ENCODE measurements around the gene BPIFB6. TPM values are rescaled to one million over a fixed set of nuclear protein-coding genes. Genes with fewer than 3 reads are reported as not detected.

Gene BPIFB6
- total RNA-seq, 1 experiment from 2014 or later, result not detected

GRCh38 chr20:33014336-33015113, 16.9 kb upstream of the BPIFB6 start:
- ChIA-PET CTCF (no interaction called here), POLR2A (ENCODE audit: unreplicated experiment) (no interaction called here)
- intact Hi-C loops (cut with micrococcal nuclease; ENCODE audit: unreplicated experiment), result no loop called here

GRCh38 chr20:33015114-33015484, 16.3 kb upstream of the BPIFB6 start:
- Histone ChIP-seq H4K20me1 (ENCODE audit: insufficient read depth) (no peaks in the 10 kb centered on the region), H3K79me2 (ENCODE audit: low read depth) (no peaks in the 10 kb centered on the region), H3K27me3 (ENCODE audit: insufficient read depth, low read depth) (peaks cover 96% of the 10 kb centered on the region), H3K4me1 (replicated peaks; ENCODE audit: insufficient read depth) (no peaks in the 10 kb centered on the region), H3K36me3 (ENCODE audit: low read depth) (no peaks in the 10 kb centered on the region), H3K4me3 (no peak overlapping the region), H3K27ac (no peak overlapping the region), H3K4me2 (no peak overlapping the region), H2AFZ (no peak overlapping the region), H3F3A (ENCODE audit: insufficient read depth, low read depth) (no peaks in the 10 kb centered on the region), H3K9me3 (ENCODE audit: insufficient read depth, low read depth) (no peaks in the 10 kb centered on the region), H3K9me2 (ENCODE audit: insufficient read depth) (no peaks in the 10 kb centered on the region)
- TF ChIP-seq CTCF (conservative IDR thresholded peaks at IDR 0.05) (no peak), EZH2 (IDR thresholded peaks at IDR 0.05; ENCODE audit: low read depth) (no peak)
- intact Hi-C loops (cut with micrococcal nuclease; ENCODE audit: unreplicated experiment), result no loop called here
- no TSS peak for BruUV-seq (replicated peaks)
- ChIA-PET CTCF (no interaction called here), POLR2A (ENCODE audit: unreplicated experiment) (no interaction called here)
- no peak for DNase-seq

More at GRCh38 chr20:33014336-33015113, 16.9 kb upstream of the BPIFB6 start:
- no peak for DNase-seq
- no peaks in the 10 kb centered on the region for H3K9me3 ChIP-seq (ENCODE audit: insufficient read depth, low read depth)
- no peaks in the 10 kb centered on the region for H3K4me1 ChIP-seq (replicated peaks; ENCODE audit: insufficient read depth)
- no TSS peak for BruUV-seq (replicated peaks)
- H3K79me2 ChIP-seq (ENCODE audit: low read depth), result no peaks in the 10 kb centered on the region
- no peaks in the 10 kb centered on the region for H4K20me1 ChIP-seq (ENCODE audit: insufficient read depth)
- peaks cover 95% of the 10 kb centered on the region for H3K27me3 ChIP-seq (ENCODE audit: insufficient read depth, low read depth)
- H2AFZ ChIP-seq, result no peak overlapping the region
- no peak overlapping the region for H3K4me2 ChIP-seq
- TF ChIP-seq CTCF (conservative IDR thresholded peaks at IDR 0.05) (no peak), EZH2 (IDR thresholded peaks at IDR 0.05; ENCODE audit: low read depth) (no peak)
- no peak overlapping the region for H3K4me3 ChIP-seq
- H3K27ac ChIP-seq, result no peak overlapping the region
- no peaks in the 10 kb centered on the region for H3K36me3 ChIP-seq (ENCODE audit: low read depth)
- H3K9me2 ChIP-seq (ENCODE audit: insufficient read depth), result no peaks in the 10 kb centered on the region
- no peaks in the 10 kb centered on the region for H3F3A ChIP-seq (ENCODE audit: insufficient read depth, low read depth)

DNA sequence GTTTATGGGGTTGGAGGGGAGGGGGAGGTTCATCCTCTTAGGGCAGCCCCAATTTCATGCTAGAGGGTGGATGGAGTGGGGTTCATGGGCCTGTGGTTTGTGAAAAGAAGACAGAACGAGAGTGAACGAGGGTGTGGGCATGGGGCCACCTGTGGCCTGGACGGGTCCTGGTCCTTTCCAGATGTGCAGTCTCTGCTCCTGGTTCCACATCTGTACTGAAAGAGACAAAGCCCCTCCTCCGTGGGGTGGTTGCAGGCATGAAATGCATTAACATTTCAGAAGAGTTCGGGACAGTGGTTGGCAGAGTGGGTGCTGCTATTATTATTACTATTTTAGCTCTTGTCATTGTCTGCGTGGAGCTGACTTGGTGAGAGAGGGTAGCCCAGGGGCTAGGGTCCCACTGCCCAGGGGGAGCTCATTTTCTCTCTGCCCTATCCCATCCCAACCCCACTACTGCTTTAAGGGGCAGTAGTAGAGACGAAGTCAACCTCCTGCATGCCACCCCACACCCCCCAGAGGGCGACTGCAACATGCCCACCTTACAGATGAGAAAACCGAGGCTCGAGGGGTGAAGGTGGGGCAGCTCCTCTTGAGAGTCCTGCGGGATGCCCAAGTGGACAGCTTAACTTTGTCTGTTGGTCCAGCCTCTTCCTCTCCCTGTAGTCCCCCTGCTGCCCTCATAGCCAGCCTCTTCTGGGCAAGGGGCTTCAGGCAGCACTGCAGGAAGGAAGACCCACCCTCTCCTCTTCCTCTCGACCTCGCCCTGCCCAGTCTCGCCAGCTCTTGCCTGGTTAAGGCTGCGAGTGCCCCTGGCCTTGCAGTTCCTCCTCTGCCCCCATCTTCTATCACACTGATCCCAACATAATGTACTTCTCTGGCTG, 15.5 kb upstream of the BPIFB6 start:
- Histone ChIP-seq H2AFZ (no peak overlapping the region), H3K79me2 (ENCODE audit: low read depth) (no peaks in the 10 kb centered on the region), H3K27me3 (ENCODE audit: insufficient read depth, low read depth) (peaks cover 96% of the 10 kb centered on the region), H3K9me3 (ENCODE audit: insufficient read depth, low read depth) (no peaks in the 10 kb centered on the region), H3K36me3 (ENCODE audit: low read depth) (no peaks in the 10 kb centered on the region), H4K20me1 (ENCODE audit: insufficient read depth) (no peaks in the 10 kb centered on the region), H3K9me2 (ENCODE audit: insufficient read depth) (no peaks in the 10 kb centered on the region), H3K4me1 (replicated peaks; ENCODE audit: insufficient read depth) (no peaks in the 10 kb centered on the region), H3K4me3 (no peak overlapping the region), H3K27ac (no peak overlapping the region), H3F3A (ENCODE audit: insufficient read depth, low read depth) (no peaks in the 10 kb centered on the region), H3K4me2 (no peak overlapping the region)
- intact Hi-C loops (cut with micrococcal nuclease; ENCODE audit: unreplicated experiment), result no loop called here
- ChIA-PET POLR2A (ENCODE audit: unreplicated experiment) (no interaction called here), CTCF (no interaction called here)
- TF ChIP-seq CTCF (conservative IDR thresholded peaks at IDR 0.05), result no peak
- TF ChIP-seq EZH2 (IDR thresholded peaks at IDR 0.05; ENCODE audit: low read depth), result no peak
- BruUV-seq (replicated peaks), result no TSS peak
- no peak for DNase-seq
